Muscle of leg (tissue), 11 donors: ENCODE data around the gene FGD5. TPM values are rescaled to one million over a fixed set of nuclear protein-coding genes. Genes with fewer than 3 reads are reported as not detected.

Experiments used
- DNase-seq: peaks from one replicate; pipeline ENCODE4 v3.0.0; 2013
- H3K27ac ChIP-seq: one replicate; pipeline ENCODE4 v1.5.1; 2013; ENCODE audit warnings: mild to moderate bottlenecking, low read length, control low read depth
- H3K27me3 ChIP-seq: one replicate; pipeline ENCODE4 v1.6.1; 2013; ENCODE audit warnings: low read length; ENCODE audit not compliant: control insufficient read depth, insufficient read depth
- H3K36me3 ChIP-seq: one replicate; pipeline ENCODE4 v1.6.1; 2013; ENCODE audit warnings: low read length; ENCODE audit not compliant: control insufficient read depth, insufficient read depth
- H3K4me1 ChIP-seq: one replicate; pipeline ENCODE4 v1.6.1; 2013; ENCODE audit warnings: low read length; ENCODE audit not compliant: control insufficient read depth, insufficient read depth
- H3K4me3 ChIP-seq: one replicate; pipeline ENCODE4 v1.5.1; 2013; ENCODE audit warnings: low read length, control low read depth
- H3K9me3 ChIP-seq: replicated peaks from 2 replicates; pipeline ENCODE4 v1.6.1; 2013; ENCODE audit warnings: low read depth, low read length; ENCODE audit not compliant: control insufficient read depth
- WGBS: methylation state at CpG from one replicate; pipeline ENCODE4 v1.1.5; 2013; ENCODE audit warnings: missing lambda C conversion rate; ENCODE audit not compliant: insufficient coverage; 5-methylcytosine and 5-hydroxymethylcytosine counted together
- polyA plus RNA-seq, 8 donors: library from polyadenylated mRNA; unstranded; fragments of 120-200 nt; gene quantifications; one replicate each; pipeline versions ENCODE4 v1.2.1 to v1.2.3, GENCODE V29; 2013; ENCODE audit warnings: inconsistent platforms in 1 of 8, low replicate concordance in 1 of 8; ENCODE audit not compliant: insufficient read length in 8 of 8, insufficient read depth in 1 of 8
- total RNA-seq: library from RNA; stranded (reverse); fragments of 120-200 nt; gene quantifications from one replicate; pipeline ENCODE4 v1.2.4, GENCODE V29; 2013

The FGD5 gene
- total and polyA plus RNA-seq, 9 donors = 14.1 to 26.4 (median 20.0) TPM

GRCh38 chr3:14774431-14774830 is 44.3 kb upstream of the FGD5 start:
- H3K4me3 ChIP-seq = no peak overlapping the region
- no peaks in the 10 kb centered on the region for H3K36me3 ChIP-seq
- no peaks in the 10 kb centered on the region for H3K27me3 ChIP-seq
- 84% methylated on average over 11 of the region's 12 CpGs for WGBS
- peaks cover 3% of the 10 kb centered on the region for H3K9me3 ChIP-seq
- H3K27ac ChIP-seq = no peak overlapping the region
- no peaks in the 10 kb centered on the region for H3K4me1 ChIP-seq
- no peak for DNase-seq

- H3K27ac ChIP-seq = no peak overlapping the region
- no peak overlapping the region for H3K4me3 ChIP-seq
- peaks cover 3% of the 10 kb centered on the region for H3K9me3 ChIP-seq
- 68% methylated on average over 2 of the region's 7 CpGs for WGBS
- H3K4me1 ChIP-seq = no peaks in the 10 kb centered on the region
- H3K27me3 ChIP-seq = no peaks in the 10 kb centered on the region
- H3K36me3 ChIP-seq = no peaks in the 10 kb centered on the region
- no peak for DNase-seq
Measured at GRCh38 chr3:14775011-14775410, 43.8 kb upstream of the FGD5 start.

DNA sequence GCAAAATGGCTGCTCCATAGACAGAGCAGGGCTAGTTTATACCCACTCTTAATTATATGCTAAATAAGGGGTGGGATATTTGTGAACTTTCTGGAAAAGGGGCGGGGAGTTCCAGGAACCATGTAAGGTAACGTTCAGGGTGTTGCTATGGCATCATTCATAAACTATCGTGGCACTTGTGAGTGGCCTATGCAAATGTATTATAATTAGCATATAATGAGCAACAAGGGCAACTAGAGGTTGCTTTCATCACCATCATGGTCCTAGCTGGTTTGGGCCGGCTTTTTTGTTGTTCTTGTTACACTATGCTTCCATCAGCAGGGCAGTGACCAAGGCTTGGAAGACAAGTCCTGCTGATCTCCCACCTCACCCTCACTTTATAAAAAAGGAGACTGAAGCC is 43.2 kb upstream of the FGD5 start:
- H3K4me3 ChIP-seq = no peak overlapping the region
- DNase-seq = no peak
- H3K9me3 ChIP-seq = peaks cover 3% of the 10 kb centered on the region
- no peak overlapping the region for H3K27ac ChIP-seq
- WGBS = no CpG with 5 or more reads among the region's 4 CpGs
- no peaks in the 10 kb centered on the region for H3K4me1 ChIP-seq
- H3K36me3 ChIP-seq = no peaks in the 10 kb centered on the region
- no peaks in the 10 kb centered on the region for H3K27me3 ChIP-seq

DNA sequence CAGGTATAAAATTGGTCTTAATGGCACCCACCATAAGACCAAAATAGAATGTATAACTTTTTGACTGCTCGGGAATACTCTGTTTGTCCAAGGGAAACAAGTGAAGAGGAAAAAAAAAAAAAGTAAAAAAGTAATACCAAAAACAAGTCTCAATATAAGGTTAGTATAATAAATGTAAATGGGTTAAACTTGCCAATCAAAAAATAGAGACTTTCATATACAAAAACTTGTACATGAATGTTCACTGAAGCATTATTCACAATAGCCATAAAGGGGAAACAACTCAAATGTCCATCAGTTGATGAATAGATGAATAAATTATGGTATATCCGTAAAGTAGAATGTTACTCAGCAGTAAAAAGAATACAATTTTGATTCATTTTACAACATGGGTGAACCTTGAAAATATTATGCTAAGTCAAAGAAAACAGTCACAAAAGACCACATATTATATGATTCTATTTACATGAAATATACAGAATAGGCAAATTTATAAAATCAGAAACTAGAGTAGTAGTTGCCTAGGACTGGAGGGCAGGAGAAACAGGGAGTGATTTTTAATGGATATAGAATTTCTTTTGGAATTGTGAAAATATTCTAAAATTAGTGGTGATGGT is 39.6 kb upstream of the FGD5 start:
- Histone ChIP-seq H3K27ac (no peak overlapping the region), H3K4me1 (peaks cover 3% of the 10 kb centered on the region), H3K4me3 (no peak overlapping the region), H3K36me3 (no peaks in the 10 kb centered on the region), H3K27me3 (no peaks in the 10 kb centered on the region), H3K9me3 (peaks cover 3% of the 10 kb centered on the region)
- DNase-seq = no peak
- no CpG with 5 or more reads among the region's 2 CpGs for WGBS

- Histone ChIP-seq H3K27me3 (no peaks in the 10 kb centered on the region), H3K9me3 (peaks cover 3% of the 10 kb centered on the region), H3K27ac (no peak overlapping the region), H3K4me3 (no peak overlapping the region), H3K4me1 (peaks cover 6% of the 10 kb centered on the region), H3K36me3 (no peaks in the 10 kb centered on the region)
- peak; percentile 40 for DNase-seq
- 76% methylated on average over 3 of the region's 12 CpGs for WGBS
Measured at GRCh38 chr3:14780927-14781507, 37.7 kb upstream of the FGD5 start.

DNA sequence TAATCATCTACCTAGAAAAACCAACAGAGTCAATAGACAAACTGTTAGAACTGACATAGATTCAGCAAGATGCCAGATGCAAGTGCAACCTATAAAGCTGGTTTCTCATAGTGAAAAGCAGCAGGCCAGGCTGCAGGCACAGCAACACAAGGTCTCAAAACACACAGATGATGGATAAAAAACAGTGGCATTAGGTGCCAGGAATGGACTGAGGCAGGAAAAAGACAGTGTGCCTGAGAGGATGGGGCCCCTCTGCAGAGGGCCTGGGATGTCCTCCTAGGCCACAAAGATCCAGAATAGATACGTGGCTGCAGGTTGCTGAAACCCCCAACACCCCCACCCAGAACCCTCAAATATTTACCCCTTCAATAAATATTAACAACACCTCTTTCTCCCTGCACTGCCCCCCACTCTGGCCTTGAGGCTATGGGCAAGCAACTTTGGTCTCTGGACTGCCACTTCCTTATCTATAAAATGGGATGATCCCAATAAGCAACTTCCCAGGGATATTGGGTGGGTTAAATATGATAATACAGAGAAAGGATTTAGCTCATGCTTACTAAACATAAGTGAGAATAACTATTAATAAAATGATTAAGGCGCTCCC is 35.2 kb upstream of the FGD5 start:
- no peak overlapping the region for H3K4me3 ChIP-seq
- WGBS = no CpG with 5 or more reads among the region's 2 CpGs
- H3K36me3 ChIP-seq = no peaks in the 10 kb centered on the region
- DNase-seq = no peak
- peaks cover 3% of the 10 kb centered on the region for H3K9me3 ChIP-seq
- H3K4me1 ChIP-seq = peaks cover 6% of the 10 kb centered on the region
- H3K27ac ChIP-seq = no peak overlapping the region
- peaks cover 2% of the 10 kb centered on the region for H3K27me3 ChIP-seq

GRCh38 chr3:14784087-14784681 is 34.6 kb upstream of the FGD5 start:
- no peaks in the 10 kb centered on the region for H3K36me3 ChIP-seq
- no peak for DNase-seq
- peaks cover 6% of the 10 kb centered on the region for H3K4me1 ChIP-seq
- no peaks in the 10 kb centered on the region for H3K9me3 ChIP-seq
- H3K27ac ChIP-seq = no peak overlapping the region
- H3K4me3 ChIP-seq = no peak overlapping the region
- H3K27me3 ChIP-seq = peaks cover 2% of the 10 kb centered on the region
- 18% methylated on average over 6 of the region's 8 CpGs for WGBS

GRCh38 chr3:14785207-14786155 is 33.3 kb upstream of the FGD5 start:
- Histone ChIP-seq H3K27ac (no peak overlapping the region), H3K36me3 (no peaks in the 10 kb centered on the region), H3K9me3 (no peaks in the 10 kb centered on the region), H3K4me1 (peaks cover 6% of the 10 kb centered on the region), H3K27me3 (peaks cover 5% of the 10 kb centered on the region), H3K4me3 (no peak overlapping the region)
- WGBS = 83% methylated on average over 16 of the region's 20 CpGs
- DNase-seq = no peak

DNA sequence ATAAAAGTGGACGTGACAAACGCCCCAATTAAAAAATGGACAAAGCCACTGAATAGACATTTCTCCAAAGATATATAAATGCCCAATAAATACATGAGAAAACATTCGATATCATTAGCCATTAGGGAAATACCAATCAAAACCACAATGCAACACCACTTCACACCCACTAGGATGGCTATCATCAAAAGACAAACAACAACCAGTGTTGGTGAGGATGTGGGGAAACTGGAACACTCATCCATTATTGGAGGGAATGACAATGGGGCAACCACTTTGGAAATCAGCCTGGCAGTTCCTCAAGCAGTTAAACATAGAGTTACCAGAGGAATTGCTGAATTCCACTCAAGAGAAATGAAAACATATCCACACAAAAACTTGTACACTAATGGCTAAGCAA is 32.4 kb upstream of the FGD5 start:
- Histone ChIP-seq H3K27ac (no peak overlapping the region), H3K4me1 (peaks cover 6% of the 10 kb centered on the region), H3K27me3 (peaks cover 5% of the 10 kb centered on the region), H3K36me3 (no peaks in the 10 kb centered on the region), H3K4me3 (no peak overlapping the region), H3K9me3 (no peaks in the 10 kb centered on the region)
- WGBS = no CpG with 5 or more reads among the region's 3 CpGs
- no peak for DNase-seq
